OCI-LY7 (cell line): Measurements from ENCODE around the gene IFT88. TPM values are rescaled to one million over a fixed set of nuclear protein-coding genes. Genes with fewer than 3 reads are reported as not detected.

Experiments used
- BruUV-seq: library from RNA; stranded (reverse); fragments of 400-500 nt; replicated peaks from 2 replicates; lab custom pipeline; 2021; lab: Mats Ljungman, UMichigan
- CTCF ChIA-PET: fragments of 300-600 bp; sonication (Branson Sonifier 250); formaldehyde crosslinking; loops from one replicate; lab custom pipeline; 2022; ENCODE audit warnings: antibody characterized with exemption; ENCODE audit not compliant: unreplicated experiment; lab: Charles Lee
- POLR2A ChIA-PET: fragments of 300-600 bp; sonication (Branson Sonifier 250); formaldehyde crosslinking; loops from one replicate; lab custom pipeline; 2022; ENCODE audit warnings: antibody characterized with exemption; lab: Charles Lee
- DNase-seq: peaks from one replicate; pipeline ENCODE4 v3.0.0-alpha.2; 2015; ENCODE audit warnings: low spot score
- H2AFZ ChIP-seq: fragments of 200-600 bp; sonication (generic), shearing (Covaris generic); 2 replicates; pipeline ENCODE4 v1.6.1; 2014; ENCODE audit warnings: mild to moderate bottlenecking, antibody characterized with exemption, low read length, moderate library complexity
- H3K27ac ChIP-seq: fragments of 200-600 bp; sonication (generic); 2 replicates; pipeline ENCODE4 v1.5.1; 2014; ENCODE audit warnings: mixed run types, low read depth, mild to moderate bottlenecking, moderate library complexity, low read length, inconsistent platforms; ENCODE audit not compliant: poor library complexity, severe bottlenecking
- H3K36me3 ChIP-seq: fragments of 200-600 bp; sonication (generic); 2 replicates; pipeline ENCODE4 v1.6.1; 2014; ENCODE audit warnings: mild to moderate bottlenecking, antibody characterized with exemption, low read length, moderate library complexity, mixed read lengths; ENCODE audit not compliant: insufficient read depth
- H3K4me1 ChIP-seq: fragments of 200-600 bp; sonication (generic); 2 replicates; pipeline ENCODE4 v1.5.1; 2014; ENCODE audit warnings: mild to moderate bottlenecking, low read length; ENCODE audit not compliant: insufficient read depth, poor library complexity, severe bottlenecking
- H3K4me2 ChIP-seq: fragments of 200-600 bp; sonication (generic); 2 replicates; pipeline ENCODE4 v1.6.1; 2014; ENCODE audit warnings: mild to moderate bottlenecking, low read length
- H3K4me3 ChIP-seq: fragments of 200-600 bp; sonication (generic); 2 replicates; pipeline ENCODE4 v1.5.1; 2014; ENCODE audit warnings: mild to moderate bottlenecking, low read depth, low read length; ENCODE audit not compliant: poor library complexity, severe bottlenecking
- H3K79me2 ChIP-seq: fragments of 200-600 bp; sonication (generic); 2 replicates; pipeline ENCODE4 v1.6.1; 2016; ENCODE audit warnings: low read depth, mild to moderate bottlenecking, low read length, moderate library complexity, mixed read lengths; ENCODE audit not compliant: insufficient read depth
- H3K9me2 ChIP-seq: fragments of 200-600 bp; sonication (generic); 2 replicates; pipeline ENCODE4 v1.6.1; 2016; ENCODE audit warnings: mild to moderate bottlenecking, low read length, mixed read lengths; ENCODE audit not compliant: insufficient read depth
- H3K9me3 ChIP-seq: fragments of 200-600 bp; sonication (generic); 2 replicates; pipeline ENCODE4 v1.6.1; 2014; ENCODE audit warnings: mild to moderate bottlenecking, mixed run types, low read length, mixed read lengths
- H4K20me1 ChIP-seq: fragments of 200-600 bp; sonication (generic); 2 replicates; pipeline ENCODE4 v1.6.1; 2014; ENCODE audit warnings: mild to moderate bottlenecking, antibody characterized with exemption, low read length, moderate library complexity, mixed read lengths; ENCODE audit not compliant: insufficient read depth
- CTCF ChIP-seq: fragments of 200-600 bp; sonication (generic); conservative IDR thresholded peaks from 2 replicates; pipeline ENCODE4 v1.5.1; 2014; ENCODE audit warnings: mild to moderate bottlenecking, antibody characterized with exemption, low read length, moderate library complexity, mixed read lengths
- EZH2phosphoT487 ChIP-seq: fragments of 200-600 bp; sonication (generic); IDR thresholded peaks from 2 replicates; pipeline ENCODE4 v1.6.1; 2018; ENCODE audit warnings: low read depth, borderline replicate concordance, mild to moderate bottlenecking, mixed run types, antibody characterized with exemption, low read length, moderate library complexity, mixed read lengths
- intact Hi-C: fragments of 100-400 bp; cut with micrococcal nuclease; formaldehyde crosslinking; loops from one replicate; pipeline ENCODE4 v1.10.0; 2022; ENCODE audit not compliant: unreplicated experiment
- small RNA-seq: library from RNA; depleted of rRNA; stranded (forward); fragments of <200 nt; gene quantifications from one replicate; pipeline ENCODE3, GENCODE V24; 2014
- total RNA-seq, 2 experiments: library from RNA; depleted of rRNA in 1 of 2; stranded (reverse); fragments of >200 nt in 1 of 2; shearing (Covaris generic) in 1 of 2; gene quantifications; 2 replicates each; pipeline ENCODE4 v1.2.3, GENCODE V29; 2014 to 2022

Gene IFT88
- total RNA-seq, 2 experiments from 2014 or later: 6.1 to 6.9 TPM

- no peaks in the 10 kb centered on the region for H3K9me2 ChIP-seq
- POLR2A ChIA-PET: interaction anchor here (0.6 kb wide), 1 partner anchor 36 kb away, joined by 3 read pairs; no protein-coding TSS in a partner anchor
- BruUV-seq: no TSS peak
Observed at GRCh38 chr13:20738616-20739015, 171.7 kb downstream of the IFT88 start.

GRCh38 chr13:20740021-20740420 lies 173.1 kb downstream of the IFT88 start:
- H3K4me1 ChIP-seq: no peaks in the 10 kb centered on the region
- POLR2A ChIA-PET: interaction anchor here (0.6 kb wide), 1 partner anchor 151 kb away, joined by 4 read pairs; no protein-coding TSS in a partner anchor
- no peak for TF ChIP-seq EZH2phosphoT487
- intact Hi-C loops: no loop called here
- DNase-seq: no peak
- no peak overlapping the region for H3K4me2 ChIP-seq
- H3K36me3 ChIP-seq: no peaks in the 10 kb centered on the region
- no TSS peak for BruUV-seq
- no peaks in the 10 kb centered on the region for H4K20me1 ChIP-seq
- no peaks in the 10 kb centered on the region for H3K79me2 ChIP-seq
- no peaks in the 10 kb centered on the region for H3K9me2 ChIP-seq
- CTCF ChIA-PET: no interaction called here
- no peaks in the 10 kb centered on the region for H3K9me3 ChIP-seq
- H2AFZ ChIP-seq: no peak overlapping the region
- H3K27ac ChIP-seq: no peak overlapping the region
- H3K4me3 ChIP-seq: no peak overlapping the region

More at GRCh38 chr13:20738616-20739015, 171.7 kb downstream of the IFT88 start:
- H4K20me1 ChIP-seq: no peaks in the 10 kb centered on the region
- no peak for DNase-seq
- intact Hi-C loops: no loop called here
- no peaks in the 10 kb centered on the region for H3K9me3 ChIP-seq
- TF ChIP-seq CTCF (no peak), EZH2phosphoT487 (no peak)
- H3K27ac ChIP-seq: no peak overlapping the region
- CTCF ChIA-PET: no interaction called here
- H3K4me3 ChIP-seq: no peak overlapping the region
- no peak overlapping the region for H2AFZ ChIP-seq
- H3K79me2 ChIP-seq: no peaks in the 10 kb centered on the region
- no peak overlapping the region for H3K4me2 ChIP-seq
- no peaks in the 10 kb centered on the region for H3K4me1 ChIP-seq
- H3K36me3 ChIP-seq: no peaks in the 10 kb centered on the region

Small RNAs within 50 kb of the gene (small RNA-seq; reads per million reads assigned to genes)
- 1.7 reads per million, percentile 72 among the genes with 10 or more reads in this experiment for gene RNU2-7P

Other genes with a start within 250 kb of the IFT88 start
- not detected in 2 replicates for gene CRYL1, start 41.3 kb upstream of the IFT88 start, total RNA-seq (2014; rRNA removed; shearing (Covaris generic))
- gene CRYL1, start 41.3 kb upstream of the IFT88 start, total RNA-seq (2022): 0.57 TPM in 1 of 2 replicates, not detected in the other
- gene IL17D, start 136.5 kb downstream of the IFT88 start, total RNA-seq (2014; rRNA removed; shearing (Covaris generic)): 0.21 and 1.1 TPM in 2 replicates
- 0.51 and 0.65 TPM in 2 replicates for gene IL17D, start 136.5 kb downstream of the IFT88 start, total RNA-seq (2022)
- gene EEF1AKMT1, start 206.8 kb downstream of the IFT88 start, total RNA-seq (2014; rRNA removed; shearing (Covaris generic)): 1.3 and 2.5 TPM in 2 replicates
- gene EEF1AKMT1, start 206.8 kb downstream of the IFT88 start, total RNA-seq (2022): 1.5 and 3.2 TPM in 2 replicates